Trophoblast cell (in vitro differentiated cells and primary cell): ENCODE results near the gene PHACTR1.

ENCODE experiments used
- DNase-seq, 2 donors: peaks; one replicate each; pipeline ENCODE4 v3.0.0-alpha.2; 2016
- H2AFZ ChIP-seq: 2 replicates; pipeline ENCODE4 v1.6.1; 2013; ENCODE audit warnings: low read length, moderate library complexity, mild to moderate bottlenecking; ENCODE audit not compliant: insufficient read depth, poor library complexity
- H2AK5ac ChIP-seq: 2 replicates; pipeline ENCODE4 v1.6.1; 2013; ENCODE audit warnings: mild to moderate bottlenecking, low read length
- H2BK120ac ChIP-seq: 2 replicates; pipeline ENCODE4 v1.6.1; 2013; ENCODE audit warnings: low read length, mild to moderate bottlenecking, moderate library complexity; ENCODE audit not compliant: insufficient read depth, poor library complexity
- H2BK12ac ChIP-seq: 2 replicates; pipeline ENCODE4 v1.6.1; 2013; ENCODE audit warnings: mild to moderate bottlenecking, low read length, moderate library complexity
- H2BK5ac ChIP-seq: 2 replicates; pipeline ENCODE4 v1.6.1; 2013; ENCODE audit warnings: low read length, low read depth, moderate library complexity, mild to moderate bottlenecking; ENCODE audit not compliant: poor library complexity
- H3K14ac ChIP-seq: 2 replicates; pipeline ENCODE4 v1.6.1; 2013; ENCODE audit warnings: mild to moderate bottlenecking, low read length
- H3K18ac ChIP-seq: 2 replicates; pipeline ENCODE4 v1.6.1; 2013; ENCODE audit warnings: mild to moderate bottlenecking, low read length
- H3K23ac ChIP-seq: 2 replicates; pipeline ENCODE4 v1.6.1; 2013; ENCODE audit warnings: low read length
- H3K27ac ChIP-seq: 2 replicates; pipeline ENCODE4 v1.5.1; 2013; ENCODE audit warnings: low read depth, mild to moderate bottlenecking, inconsistent platforms, low read length, moderate library complexity
- H3K27me3 ChIP-seq: 2 replicates; pipeline ENCODE4 v1.6.1; 2013; ENCODE audit warnings: inconsistent platforms, mild to moderate bottlenecking, low read length, moderate library complexity; ENCODE audit not compliant: insufficient read depth
- H3K36me3 ChIP-seq, 2 experiments: 1 replicate in 1 of 2; 2 replicates in 1 of 2; pipeline ENCODE4 v1.6.1; 2013; ENCODE audit warnings: low read length in 2 of 2, mild to moderate bottlenecking in 2 of 2, moderate library complexity in 1 of 2; ENCODE audit not compliant: insufficient read depth in 2 of 2, control insufficient read depth in 1 of 2
- H3K4ac ChIP-seq: 2 replicates; pipeline ENCODE4 v1.6.1; 2013; ENCODE audit warnings: low read depth, mild to moderate bottlenecking, low read length, moderate library complexity
- H3K4me1 ChIP-seq, 2 experiments: 1 replicate in 1 of 2; 2 replicates in 1 of 2; pipeline ENCODE4 v1.6.1; 2013; ENCODE audit warnings: low read length in 2 of 2, mild to moderate bottlenecking in 2 of 2, moderate library complexity in 1 of 2; ENCODE audit not compliant: insufficient read depth in 2 of 2, control insufficient read depth in 1 of 2
- H3K4me2 ChIP-seq: 2 replicates; pipeline ENCODE4 v1.6.1; 2013; ENCODE audit warnings: inconsistent platforms, mild to moderate bottlenecking, low read length, moderate library complexity
- H3K4me3 ChIP-seq: 2 replicates; pipeline ENCODE4 v1.5.1; 2013; ENCODE audit warnings: mild to moderate bottlenecking, low read depth, low read length, inconsistent platforms
- H3K79me1 ChIP-seq: one replicate; pipeline ENCODE4 v1.6.1; 2013; ENCODE audit warnings: low read length
- H3K79me2 ChIP-seq: 2 replicates; pipeline ENCODE4 v1.6.1; 2013; ENCODE audit warnings: low read length, mild to moderate bottlenecking; ENCODE audit not compliant: control insufficient read depth, insufficient read depth, poor library complexity
- H3K9ac ChIP-seq: 2 replicates; pipeline ENCODE4 v1.6.1; 2013; ENCODE audit warnings: mild to moderate bottlenecking, low read length
- H3K9me3 ChIP-seq: 2 replicates; pipeline ENCODE4 v1.6.1; 2013; ENCODE audit warnings: low read depth, mild to moderate bottlenecking, control low read depth, inconsistent platforms, low read length; ENCODE audit not compliant: insufficient read depth
- H4K12ac ChIP-seq: 2 replicates; pipeline ENCODE4 v1.6.1; 2013; ENCODE audit warnings: low read depth, mild to moderate bottlenecking, low read length, moderate library complexity
- H4K8ac ChIP-seq: 2 replicates; pipeline ENCODE4 v1.6.1; 2013; ENCODE audit warnings: low read depth, mild to moderate bottlenecking, low read length, moderate library complexity
- H4K91ac ChIP-seq: one replicate; pipeline ENCODE4 v1.6.1; 2013; ENCODE audit warnings: low read depth, mild to moderate bottlenecking, low read length, moderate library complexity
- WGBS: extraction: QIAGEN DNeasy Blood & Tissue Kit; methylation state at CpG from one replicate; pipeline ENCODE4 v1.1.7; 2013; ENCODE audit warnings: missing lambda C conversion rate; ENCODE audit not compliant: insufficient read length, insufficient coverage; ENCODE audit errors: extremely low coverage; 5-methylcytosine and 5-hydroxymethylcytosine counted together

The PHACTR1 gene

DNA sequence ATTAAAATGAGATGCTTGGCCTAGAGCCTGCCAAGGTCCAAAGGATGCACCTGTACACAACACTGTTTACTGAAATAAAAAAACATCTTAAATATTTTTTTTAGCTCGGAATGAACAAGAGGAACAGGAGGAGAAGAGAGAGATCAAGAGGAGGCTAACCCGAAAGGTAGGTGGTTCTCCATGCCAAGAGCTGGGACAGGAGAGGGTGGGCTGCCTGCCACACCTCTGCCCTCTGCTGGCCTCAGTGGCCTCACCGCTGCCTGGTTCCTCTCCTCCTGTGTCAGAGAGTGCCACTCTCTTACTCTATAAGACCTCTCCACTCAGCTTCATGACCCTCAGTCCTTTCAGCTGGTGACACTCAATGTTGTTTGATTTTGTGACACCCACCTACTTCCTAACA lies 561.6 kb downstream of the PHACTR1 start:
- WGBS, result no CpG with 5 or more reads among the region's 3 CpGs
- Histone ChIP-seq H3K23ac (no peak overlapping the region), H3K14ac (no peak overlapping the region), H3K79me1 (peaks cover 2% of the 10 kb centered on the region), H4K91ac (no peak overlapping the region), H3K79me2 (no peaks in the 10 kb centered on the region), H3K36me3 (peaks cover 0 to 2% of the 10 kb centered on the region in 2 experiments), H2AFZ (no peak overlapping the region), H4K12ac (no peak overlapping the region), H2AK5ac (no peak overlapping the region), H3K9me3 (no peaks in the 10 kb centered on the region), H3K27me3 (no peaks in the 10 kb centered on the region), H3K4me1 (peaks cover 9% of the 10 kb centered on the region in 2 experiments), H2BK12ac (no peak overlapping the region), H4K8ac (no peak overlapping the region), H3K18ac (no peak overlapping the region), H3K9ac (no peak overlapping the region), H3K4ac (no peak overlapping the region), H2BK5ac (no peak overlapping the region), H3K27ac (no peak overlapping the region), H2BK120ac (no peak overlapping the region), H3K4me3 (no peak overlapping the region), H3K4me2 (no peak overlapping the region)
- DNase-seq, result no peak

DNA sequence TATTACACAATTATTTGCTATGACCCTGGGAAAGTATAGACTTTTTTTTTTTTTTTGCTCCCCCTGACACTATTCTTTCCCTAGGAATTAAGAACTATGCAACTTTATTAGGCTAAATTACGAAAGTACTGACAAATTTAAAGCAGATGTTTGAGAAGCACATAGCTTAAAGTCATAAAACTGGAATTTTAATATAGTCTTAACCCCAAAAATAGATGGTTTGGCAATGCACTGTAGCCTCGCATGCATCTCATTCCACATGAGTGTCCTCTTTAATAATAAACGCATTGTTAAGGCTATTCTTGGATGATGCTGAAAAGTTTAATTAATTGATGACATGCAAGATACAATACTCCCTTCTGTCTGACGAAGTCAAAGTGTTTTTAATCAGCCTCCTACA lies 562.4 kb downstream of the PHACTR1 start:
- H3K4me1 ChIP-seq, result peaks cover 6 to 7% of the 10 kb centered on the region in 2 experiments
- no peak overlapping the region for H2AK5ac ChIP-seq
- H4K91ac ChIP-seq, result no peak overlapping the region
- no peaks in the 10 kb centered on the region for H3K79me2 ChIP-seq
- H3K27ac ChIP-seq, result no peak overlapping the region
- H4K8ac ChIP-seq, result no peak overlapping the region
- H4K12ac ChIP-seq, result no peak overlapping the region
- H2BK120ac ChIP-seq, result no peak overlapping the region
- no CpG with 5 or more reads among the region's 4 CpGs for WGBS
- H2BK5ac ChIP-seq, result no peak overlapping the region
- H3K14ac ChIP-seq, result no peak overlapping the region
- H3K9ac ChIP-seq, result no peak overlapping the region
- no peak for DNase-seq
- H2AFZ ChIP-seq, result no peak overlapping the region
- H3K4me3 ChIP-seq, result no peak overlapping the region
- no peaks in the 10 kb centered on the region for H3K27me3 ChIP-seq
- H3K4me2 ChIP-seq, result no peak overlapping the region
- no peak overlapping the region for H3K4ac ChIP-seq
- H3K23ac ChIP-seq, result no peak overlapping the region
- H3K79me1 ChIP-seq, result peaks cover 2% of the 10 kb centered on the region
- H2BK12ac ChIP-seq, result no peak overlapping the region
- H3K36me3 ChIP-seq, result peaks cover 2 to 4% of the 10 kb centered on the region in 2 experiments
- no peak overlapping the region for H3K18ac ChIP-seq
- H3K9me3 ChIP-seq, result peaks cover 1% of the 10 kb centered on the region

DNA sequence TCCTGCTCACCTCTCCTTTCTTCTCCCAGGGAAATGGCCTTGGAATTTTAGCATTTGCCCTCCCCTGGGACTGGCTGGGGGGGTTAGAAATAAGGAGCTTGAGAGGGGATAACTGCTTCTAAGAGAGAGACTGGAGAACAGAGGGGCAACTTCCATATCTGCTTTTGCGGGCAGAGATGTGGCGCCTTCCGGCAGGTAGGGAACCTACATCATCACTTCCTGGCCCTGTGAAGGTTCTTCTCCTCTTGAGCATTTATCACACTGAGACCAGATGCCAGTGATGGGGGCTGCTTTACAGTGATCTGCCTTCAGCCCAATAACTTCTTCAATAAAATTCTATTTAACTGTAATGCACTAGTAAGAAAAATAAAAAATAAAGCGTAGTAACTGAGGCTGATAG lies 563.7 kb downstream of the PHACTR1 start:
- H3K4ac ChIP-seq, result no peak overlapping the region
- no CpG with 5 or more reads among the region's 4 CpGs for WGBS
- no peak overlapping the region for H3K18ac ChIP-seq
- peaks cover 2 to 4% of the 10 kb centered on the region in 2 experiments for H3K36me3 ChIP-seq
- no peak overlapping the region for H4K91ac ChIP-seq
- no peak overlapping the region for H3K9ac ChIP-seq
- peaks cover 1% of the 10 kb centered on the region for H3K9me3 ChIP-seq
- peaks cover 2 to 3% of the 10 kb centered on the region in 2 experiments for H3K4me1 ChIP-seq
- H3K4me3 ChIP-seq, result no peak overlapping the region
- no peak overlapping the region for H3K4me2 ChIP-seq
- no peak overlapping the region for H2BK120ac ChIP-seq
- no peak overlapping the region for H2AK5ac ChIP-seq
- H2BK5ac ChIP-seq, result no peak overlapping the region
- H2AFZ ChIP-seq, result no peak overlapping the region
- no peak overlapping the region for H4K12ac ChIP-seq
- no peak overlapping the region for H2BK12ac ChIP-seq
- H3K27ac ChIP-seq, result no peak overlapping the region
- no peak overlapping the region for H4K8ac ChIP-seq
- no peaks in the 10 kb centered on the region for H3K79me1 ChIP-seq
- H3K23ac ChIP-seq, result no peak overlapping the region
- H3K14ac ChIP-seq, result no peak overlapping the region
- no peaks in the 10 kb centered on the region for H3K27me3 ChIP-seq
- H3K79me2 ChIP-seq, result no peaks in the 10 kb centered on the region
- no peak for DNase-seq

DNA sequence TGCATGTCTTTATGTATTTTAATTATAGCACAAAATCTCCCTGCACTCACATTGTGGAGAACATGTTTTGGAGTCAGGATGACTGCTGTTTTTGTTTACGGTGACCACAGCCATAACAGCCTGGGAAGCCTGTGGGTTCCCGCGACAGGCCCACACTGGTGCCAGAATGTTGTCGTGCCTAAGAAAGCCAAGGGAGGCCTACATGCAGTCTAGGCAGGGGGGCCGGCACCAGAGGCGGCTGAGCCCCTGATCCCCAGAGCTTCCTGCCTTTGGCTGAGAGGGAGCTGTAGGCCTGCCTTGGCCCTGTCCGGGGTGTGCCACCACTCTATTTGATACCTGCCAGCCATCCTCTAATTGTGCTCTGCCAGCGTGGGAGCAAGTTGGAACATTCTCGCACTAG lies 565.1 kb downstream of the PHACTR1 start:
- Histone ChIP-seq H3K79me2 (no peaks in the 10 kb centered on the region), H3K4me3 (no peak overlapping the region), H3K14ac (no peak overlapping the region), H2BK120ac (no peak overlapping the region), H3K9ac (no peak overlapping the region), H2AFZ (no peak overlapping the region), H3K4ac (no peak overlapping the region), H4K91ac (no peak overlapping the region), H3K9me3 (peaks cover 2% of the 10 kb centered on the region), H3K4me1 (no peaks in the 10 kb centered on the region), H2AK5ac (no peak overlapping the region), H2BK12ac (no peak overlapping the region), H4K12ac (no peak overlapping the region), H3K23ac (no peak overlapping the region), H3K36me3 (peaks cover 3 to 5% of the 10 kb centered on the region in 2 experiments), H3K79me1 (no peaks in the 10 kb centered on the region), H4K8ac (no peak overlapping the region), H2BK5ac (no peak overlapping the region), H3K18ac (no peak overlapping the region), H3K4me2 (no peak overlapping the region), H3K27me3 (no peaks in the 10 kb centered on the region), H3K27ac (no peak overlapping the region)
- WGBS, result no CpG with 5 or more reads among the region's 9 CpGs
- no peak for DNase-seq
